K562 (cell line): Measurements from ENCODE around the gene MC2R. TPM values are rescaled to one million over a fixed set of nuclear protein-coding genes. Genes with fewer than 3 reads are reported as not detected.

ENCODE experiments used
- ATAC-seq: fragments of 200-7000 bp; cut with Tn5 transposase; 3 replicates; pipeline ENCODE4 v1.9.1; 2020; ENCODE audit warnings: moderate library complexity
- BruUV-seq: library from RNA; stranded (reverse); fragments of 400-500 nt; replicated peaks from 2 replicates; lab custom pipeline; 2021; lab: Mats Ljungman, UMichigan
- CTCF ChIA-PET: fragments of 300-600 bp; formaldehyde crosslinking; extraction: SDS; loops from one replicate; lab custom pipeline; 2021; ENCODE audit warnings: low intra/inter-chr PET ratio; lab: Yijun Ruan, JAX
- POLR2A ChIA-PET: fragments of 300-600, 350-650 bp; sonication (Branson Sonifier 250); formaldehyde crosslinking; extraction: SDS; loops from one replicate; lab custom pipeline; 2021; ENCODE audit warnings: antibody characterized with exemption, inconsistent platforms; lab: Yijun Ruan, JAX
- DNase-seq, 4 experiments: peaks; one replicate each; pipeline versions ENCODE4 v3.0.0 to v3.0.0-alpha.2; 2011 to 2018; ENCODE audit warnings: low spot score in 3 of 4, mixed read lengths in 3 of 4; ENCODE audit errors: extremely low read depth in 1 of 4
- FAIRE-seq: peaks from 2 replicates; lab custom pipeline; 2011; peaks lifted over from hg19 to GRCh38; lab: Jason Lieb, UNC
- H2AFZ ChIP-seq: 2 replicates; pipeline ENCODE4 v1.6.0; 2011; ENCODE audit warnings: low read depth, low read length, control low read depth, inconsistent platforms
- H3K27ac ChIP-seq: fragments of 200-600 bp; 3 replicates; pipeline ENCODE4 v1.8.0; 2011; ENCODE audit warnings: low read depth, mild to moderate bottlenecking, control low read depth, inconsistent platforms, low read length, moderate library complexity, mixed read lengths; ENCODE audit errors: extremely low read depth
- H3K27me3 ChIP-seq, 2 experiments: fragments of 300-600 bp in 1 of 2; 2 replicates in 1 of 2; 3 replicates in 1 of 2; pipeline versions ENCODE4 v1.6.0 to v1.8.0; 2011; ENCODE audit warnings: inconsistent platforms in 2 of 2, low read length in 2 of 2, mild to moderate bottlenecking in 1 of 2, mixed read lengths in 1 of 2, moderate library complexity in 1 of 2; ENCODE audit not compliant: control insufficient read depth in 2 of 2, insufficient read depth in 2 of 2
- H3K36me3 ChIP-seq: fragments of 300-600 bp; 3 replicates; pipeline ENCODE4 v1.8.0; 2011; ENCODE audit warnings: mild to moderate bottlenecking, low read length, inconsistent platforms; ENCODE audit not compliant: control insufficient read depth, insufficient read depth
- H3K4me1 ChIP-seq, 2 experiments: fragments of 200-600 bp in 1 of 2; replicated peaks in 1 of 2; 2 replicates in 1 of 2; 3 replicates in 1 of 2; pipeline versions ENCODE4 v1.5.1 to v1.8.0; 2011; ENCODE audit warnings: inconsistent platforms in 2 of 2, low read length in 2 of 2, mild to moderate bottlenecking in 1 of 2, mixed read lengths in 1 of 2, moderate library complexity in 1 of 2; ENCODE audit not compliant: control insufficient read depth in 2 of 2, insufficient read depth in 2 of 2
- H3K4me2 ChIP-seq: 2 replicates; pipeline ENCODE4 v1.6.1; 2011; ENCODE audit warnings: low read length, control low read depth, inconsistent platforms, mixed read lengths; ENCODE audit not compliant: insufficient read depth
- H3K4me3 ChIP-seq: fragments of 200-600 bp; sonication (generic), shearing (Covaris generic); 2 replicates; pipeline ENCODE4 v1.5.1; 2016; ENCODE audit warnings: control low read depth, inconsistent platforms
- H3K79me2 ChIP-seq: fragments of 200-600 bp; 3 replicates; pipeline ENCODE4 v1.8.0; 2011; ENCODE audit warnings: low read length, inconsistent platforms; ENCODE audit not compliant: control insufficient read depth, insufficient read depth
- H3K9ac ChIP-seq, 2 experiments: 2 replicates each; pipeline versions ENCODE4 v1.6.0 to v1.6.1; 2011; ENCODE audit warnings: low read depth in 2 of 2, low read length in 2 of 2, control low read depth in 1 of 2, inconsistent platforms in 1 of 2, mild to moderate bottlenecking in 1 of 2, mixed read lengths in 1 of 2; ENCODE audit not compliant: insufficient read depth in 1 of 2
- H3K9me1 ChIP-seq: one replicate; pipeline ENCODE4 v1.6.0; 2011; ENCODE audit warnings: inconsistent platforms, mild to moderate bottlenecking, low read length, moderate library complexity; ENCODE audit not compliant: control insufficient read depth, insufficient read depth
- H3K9me3 ChIP-seq: replicated peaks from 2 replicates; pipeline ENCODE4 v1.5.1; 2011; ENCODE audit warnings: low read depth, low read length, inconsistent platforms; ENCODE audit not compliant: control insufficient read depth, insufficient read depth
- H4K20me1 ChIP-seq: replicated peaks from 2 replicates; pipeline ENCODE4 v1.6.1; 2011; ENCODE audit warnings: low read length, inconsistent platforms, mixed read lengths; ENCODE audit not compliant: control insufficient read depth, insufficient read depth
- CCAR2 ChIP-seq: fragments of 200-400 bp; formaldehyde crosslinking; IDR thresholded peaks from 2 replicates; pipeline ENCODE4 v1.6.1; 2017; ENCODE audit warnings: mild to moderate bottlenecking, low read depth, low read length
- CEBPG ChIP-seq, 3 experiments: fragments of 200-800 bp in 1 of 3; sonication (Bioruptor generic) in 1 of 3; sonication (generic) in 1 of 3; formaldehyde crosslinking in 1 of 3; IDR thresholded peaks in 2 of 3; conservative IDR thresholded peaks in 1 of 3; 2 replicates each; pipeline versions ENCODE4 v1.6.1 to v1.8.0; 2016 to 2022; ENCODE audit warnings: missing compliant biosample characterization in 2 of 3, missing genetic modification characterization in 2 of 3, mild to moderate bottlenecking in 1 of 3, missing genetic modification reagents in 1 of 3
- CREBBP ChIP-seq: IDR thresholded peaks from one replicate; pipeline ENCODE4 v1.6.1; 2012; ENCODE audit warnings: low read depth, mild to moderate bottlenecking, control low read depth, inconsistent platforms, low read length
- KAT8 ChIP-seq: fragments of 450-650 bp; IDR thresholded peaks from 2 replicates; pipeline ENCODE4 v1.6.1; 2016; ENCODE audit warnings: low read depth, mild to moderate bottlenecking
- POLR2H ChIP-seq: IDR thresholded peaks from 2 replicates; pipeline ENCODE4 v1.6.1; 2016; ENCODE audit warnings: missing genetic modification characterization, low read depth, mild to moderate bottlenecking, control low read depth, missing compliant biosample characterization, moderate library complexity
- PYGO2 ChIP-seq: fragments of 450-650 bp; IDR thresholded peaks from 2 replicates; pipeline ENCODE4 v1.6.1; 2016; ENCODE audit warnings: mild to moderate bottlenecking, missing genetic modification characterization, moderate library complexity, missing compliant biosample characterization
- ZNF146 ChIP-seq: IDR thresholded peaks from one replicate; pipeline ENCODE4 v1.6.1; 2018; ENCODE audit warnings: missing compliant biosample characterization; ENCODE audit not compliant: unreplicated experiment
- WGBS: fragments of 100-300 bp; shearing (Covaris generic); methylation state at CpG from one replicate; pipeline ENCODE4 v1.1.6; 2016; ENCODE audit warnings: low coverage, mixed read lengths; ENCODE audit not compliant: insufficient coverage; ENCODE audit errors: missing lambda C conversion rate; 5-methylcytosine and 5-hydroxymethylcytosine counted together
- in situ Hi-C: fragments of 300-500 bp; cut with MboI; formaldehyde crosslinking; loops from 4 replicates; pipeline ENCODE4 v1.15.0; 2018; ENCODE audit warnings: inconsistent platforms, mixed read lengths
- intact Hi-C: fragments of 100-400 bp; cut with micrococcal nuclease; formaldehyde crosslinking; loops from 2 replicates; pipeline ENCODE4 v1.14.2; 2022
- polyA plus RNA-seq, 8 experiments: library from polyadenylated mRNA; depleted of rRNA in 4 of 8; stranded (reverse) in 5 of 8; unstranded in 3 of 8; fragments of >200 nt; fragmentation: Nextera tagmentation in 2 of 8; fragmentation: Illumina TruSeq in 1 of 8; extraction: Ambion mirVana in 2 of 8; extraction: Trizol in 1 of 8; gene quantifications; 2 replicates each; pipeline versions ENCODE4 v1.2.1 to v1.2.3, GENCODE V29; 2011 to 2014; ENCODE audit warnings: inconsistent platforms in 1 of 8, missing spikeins in 1 of 8
- total RNA-seq, 7 experiments: library from RNA; depleted of rRNA in 6 of 7; stranded (reverse); fragments of >200 nt in 6 of 7; fragmentation: Illumina TruSeq in 2 of 7; extraction: Trizol in 2 of 7; gene quantifications; 2 replicates each; pipeline versions ENCODE4 v1.2.1 to v1.2.3, GENCODE V29; 2011 to 2021; ENCODE audit warnings: low replicate concordance in 1 of 7
- TF ChIP-seq, protein P1 (sequence below): fragments of 250-450 bp; sonication (Bioruptor Pico); IDR thresholded peaks from 2 replicates; pipeline ENCODE4 v1.5.0; 2021; ENCODE audit warnings: mild to moderate bottlenecking, moderate library complexity
- TF ChIP-seq, protein P2 (sequence below): fragments of 450-650 bp; formaldehyde crosslinking; conservative IDR thresholded peaks from 2 replicates; pipeline ENCODE4 v1.4.0; 2022; ENCODE audit warnings: mild to moderate bottlenecking, missing genetic modification characterization
- TF ChIP-seq, protein P3 (sequence below): sonication (generic); formaldehyde crosslinking; IDR thresholded peaks from 2 replicates; pipeline ENCODE4 v1.4.0; 2020; ENCODE audit warnings: mild to moderate bottlenecking, missing genetic modification reagents
- TF ChIP-seq, protein P4 (sequence below): IDR thresholded peaks from 2 replicates; pipeline ENCODE4 v1.6.1; 2011; ENCODE audit warnings: borderline replicate concordance, low read depth, mild to moderate bottlenecking, moderate library complexity, low read length; ENCODE audit not compliant: insufficient read depth, poor library complexity, severe bottlenecking

Gene MC2R
- total and polyA plus RNA-seq, 9 of the 15 experiments (the other 6 are each of a cell fraction or from before 2014, with no cell fraction given): not detected

DNA sequence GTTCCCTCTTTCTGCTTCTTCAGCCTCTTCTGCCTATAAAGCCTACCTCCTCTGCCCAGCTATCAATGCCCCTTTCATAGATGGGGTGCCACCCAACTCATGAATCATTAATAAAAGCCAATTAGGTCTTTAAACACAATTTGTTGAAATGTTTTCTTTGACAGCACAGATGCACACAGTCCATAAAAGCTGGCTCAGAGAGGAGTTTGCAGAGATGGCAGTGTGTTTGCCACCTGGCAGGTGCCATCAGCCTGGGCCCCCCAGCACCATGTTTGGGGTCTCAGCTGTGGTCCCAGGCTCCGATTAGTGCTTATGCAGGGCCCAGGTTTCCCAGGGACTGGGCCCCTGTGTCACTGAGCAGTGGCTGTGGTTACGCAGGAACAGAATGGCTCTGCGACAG lies 7.9 kb upstream of the MC2R start:
- WGBS: 4% methylated on average over 3 of the region's 3 CpGs
- no peaks in the 10 kb centered on the region for H4K20me1 ChIP-seq
- no peak overlapping the region for H3K4me3 ChIP-seq
- no peaks in the 10 kb centered on the region; a peak in 1 of 5 replicates for H3K27me3 ChIP-seq
- H3K4me2 ChIP-seq: no peak overlapping the region
- no peaks in the 10 kb centered on the region for H3K36me3 ChIP-seq
- H2AFZ ChIP-seq: no peak overlapping the region
- no peaks in the 10 kb centered on the region for H3K9me1 ChIP-seq
- ChIA-PET POLR2A (no interaction called here), CTCF (no interaction called here)
- DNase-seq (no peak), FAIRE-seq (no peak), ATAC-seq (no peak)
- H3K27ac ChIP-seq: no peak overlapping the region
- no peaks in the 10 kb centered on the region for H3K79me2 ChIP-seq
- TF ChIP-seq CREBBP (no peak), KAT8 (no peak), ZNF146 (no peak), PYGO2 (tag) (no peak), CCAR2 (no peak), CEBPG (CRISPR knock-in tag; IDR thresholded peaks at IDR 0.05) (no peak), CEBPG (tag; conservative IDR thresholded peaks at IDR 0.05 in 1 of 2, IDR thresholded peaks at IDR 0.05 in 1 of 2) (no peak), POLR2H (tag) (no peak)
- TF ChIP-seq, protein P1, sequence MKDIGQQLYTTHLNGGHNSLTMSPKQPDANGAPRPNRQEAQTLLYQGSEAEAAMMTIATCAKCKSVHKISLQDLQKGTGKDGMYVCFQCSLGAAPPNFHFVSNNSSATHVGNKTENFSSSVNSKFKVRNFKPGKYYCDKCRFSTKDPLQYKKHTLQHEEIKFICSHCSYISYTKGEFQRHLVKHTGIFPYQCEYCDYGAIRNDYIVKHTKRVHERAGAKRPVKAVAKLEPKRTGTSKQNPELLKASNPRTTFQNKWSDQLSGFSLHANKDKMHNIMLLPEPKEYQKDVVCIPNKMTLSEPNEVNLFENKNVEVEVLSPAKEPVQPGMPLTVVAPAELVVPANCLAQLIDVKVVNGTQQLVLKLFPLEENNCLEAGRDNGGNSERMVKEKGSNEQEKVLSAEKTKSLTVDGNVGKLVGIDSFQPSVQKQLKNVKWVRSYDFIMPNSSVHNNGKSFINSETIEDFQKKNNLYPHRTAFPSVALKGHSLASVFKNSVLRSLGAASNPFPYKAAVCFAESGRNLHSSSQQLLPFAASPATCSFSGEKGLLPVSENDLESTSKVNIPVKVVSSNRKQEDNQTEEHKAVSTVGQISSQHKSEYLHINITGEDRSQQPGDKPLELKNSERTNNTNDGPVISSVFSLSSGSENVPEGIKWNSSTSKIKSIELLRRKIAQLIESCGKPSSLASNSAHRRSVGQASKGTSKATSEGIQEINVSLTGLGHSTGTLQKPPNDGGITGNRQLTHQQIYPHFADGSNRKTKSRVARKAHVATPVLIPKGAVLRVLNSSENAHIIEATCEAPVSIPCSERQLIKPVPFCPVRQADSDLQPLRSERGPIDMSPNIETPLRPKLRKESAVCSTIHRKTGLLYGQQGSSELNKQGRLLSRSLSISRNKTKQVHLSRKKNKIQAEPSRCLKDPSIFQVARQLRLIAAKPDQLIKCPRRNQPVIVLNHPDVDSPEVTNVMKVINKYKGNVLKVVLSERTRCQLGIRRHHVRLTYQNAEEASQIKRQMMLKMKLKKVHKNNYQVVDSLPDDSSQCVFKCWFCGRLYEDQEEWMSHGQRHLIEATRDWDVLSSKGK (CRISPR knock-in tag): no peak
- TF ChIP-seq, protein P2, sequence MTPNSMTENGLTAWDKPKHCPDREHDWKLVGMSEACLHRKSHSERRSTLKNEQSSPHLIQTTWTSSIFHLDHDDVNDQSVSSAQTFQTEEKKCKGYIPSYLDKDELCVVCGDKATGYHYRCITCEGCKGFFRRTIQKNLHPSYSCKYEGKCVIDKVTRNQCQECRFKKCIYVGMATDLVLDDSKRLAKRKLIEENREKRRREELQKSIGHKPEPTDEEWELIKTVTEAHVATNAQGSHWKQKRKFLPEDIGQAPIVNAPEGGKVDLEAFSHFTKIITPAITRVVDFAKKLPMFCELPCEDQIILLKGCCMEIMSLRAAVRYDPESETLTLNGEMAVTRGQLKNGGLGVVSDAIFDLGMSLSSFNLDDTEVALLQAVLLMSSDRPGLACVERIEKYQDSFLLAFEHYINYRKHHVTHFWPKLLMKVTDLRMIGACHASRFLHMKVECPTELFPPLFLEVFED (CRISPR knock-in tag): no peak
- TF ChIP-seq, protein P3, sequence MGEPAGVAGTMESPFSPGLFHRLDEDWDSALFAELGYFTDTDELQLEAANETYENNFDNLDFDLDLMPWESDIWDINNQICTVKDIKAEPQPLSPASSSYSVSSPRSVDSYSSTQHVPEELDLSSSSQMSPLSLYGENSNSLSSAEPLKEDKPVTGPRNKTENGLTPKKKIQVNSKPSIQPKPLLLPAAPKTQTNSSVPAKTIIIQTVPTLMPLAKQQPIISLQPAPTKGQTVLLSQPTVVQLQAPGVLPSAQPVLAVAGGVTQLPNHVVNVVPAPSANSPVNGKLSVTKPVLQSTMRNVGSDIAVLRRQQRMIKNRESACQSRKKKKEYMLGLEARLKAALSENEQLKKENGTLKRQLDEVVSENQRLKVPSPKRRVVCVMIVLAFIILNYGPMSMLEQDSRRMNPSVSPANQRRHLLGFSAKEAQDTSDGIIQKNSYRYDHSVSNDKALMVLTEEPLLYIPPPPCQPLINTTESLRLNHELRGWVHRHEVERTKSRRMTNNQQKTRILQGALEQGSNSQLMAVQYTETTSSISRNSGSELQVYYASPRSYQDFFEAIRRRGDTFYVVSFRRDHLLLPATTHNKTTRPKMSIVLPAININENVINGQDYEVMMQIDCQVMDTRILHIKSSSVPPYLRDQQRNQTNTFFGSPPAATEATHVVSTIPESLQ: no peak
- TF ChIP-seq, protein P4, sequence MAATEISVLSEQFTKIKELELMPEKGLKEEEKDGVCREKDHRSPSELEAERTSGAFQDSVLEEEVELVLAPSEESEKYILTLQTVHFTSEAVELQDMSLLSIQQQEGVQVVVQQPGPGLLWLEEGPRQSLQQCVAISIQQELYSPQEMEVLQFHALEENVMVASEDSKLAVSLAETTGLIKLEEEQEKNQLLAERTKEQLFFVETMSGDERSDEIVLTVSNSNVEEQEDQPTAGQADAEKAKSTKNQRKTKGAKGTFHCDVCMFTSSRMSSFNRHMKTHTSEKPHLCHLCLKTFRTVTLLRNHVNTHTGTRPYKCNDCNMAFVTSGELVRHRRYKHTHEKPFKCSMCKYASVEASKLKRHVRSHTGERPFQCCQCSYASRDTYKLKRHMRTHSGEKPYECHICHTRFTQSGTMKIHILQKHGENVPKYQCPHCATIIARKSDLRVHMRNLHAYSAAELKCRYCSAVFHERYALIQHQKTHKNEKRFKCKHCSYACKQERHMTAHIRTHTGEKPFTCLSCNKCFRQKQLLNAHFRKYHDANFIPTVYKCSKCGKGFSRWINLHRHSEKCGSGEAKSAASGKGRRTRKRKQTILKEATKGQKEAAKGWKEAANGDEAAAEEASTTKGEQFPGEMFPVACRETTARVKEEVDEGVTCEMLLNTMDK: no peak
- in situ Hi-C loops (no loop called here), intact Hi-C loops (no loop called here)
- no peaks in the 10 kb centered on the region for H3K4me1 ChIP-seq
- BruUV-seq: no TSS peak
- H3K9ac ChIP-seq: no peak overlapping the region
- H3K9me3 ChIP-seq: no peaks in the 10 kb centered on the region
